Fibroblast of upper back skin (primary cell): Measurements from ENCODE around the gene TMEM92.

Experiments
- DNase-seq: peaks from one replicate; pipeline ENCODE4 v3.0.0-alpha.2; 2013

TMEM92 gene

DNA sequence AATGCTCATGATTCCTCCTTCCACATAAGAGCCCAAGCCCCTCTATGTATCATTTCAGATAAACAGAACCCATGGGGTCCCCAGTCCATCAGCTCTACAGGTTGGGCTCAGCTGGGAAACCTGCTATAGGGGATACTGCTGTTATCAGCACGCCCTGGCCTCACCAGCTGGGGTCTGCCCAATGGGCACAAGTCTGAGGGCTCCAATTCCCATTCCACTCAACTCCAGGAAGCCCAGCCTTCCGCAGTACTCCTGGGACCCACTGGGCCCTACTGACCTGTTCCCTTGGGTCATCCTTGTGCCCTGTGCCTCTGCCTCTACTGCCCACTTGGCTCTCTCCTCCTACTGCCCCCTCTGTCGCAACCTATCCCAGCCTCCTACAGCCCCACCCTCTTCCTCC is 55.5 kb downstream of the TMEM92 start:
- DNase-seq = no peak

DNA sequence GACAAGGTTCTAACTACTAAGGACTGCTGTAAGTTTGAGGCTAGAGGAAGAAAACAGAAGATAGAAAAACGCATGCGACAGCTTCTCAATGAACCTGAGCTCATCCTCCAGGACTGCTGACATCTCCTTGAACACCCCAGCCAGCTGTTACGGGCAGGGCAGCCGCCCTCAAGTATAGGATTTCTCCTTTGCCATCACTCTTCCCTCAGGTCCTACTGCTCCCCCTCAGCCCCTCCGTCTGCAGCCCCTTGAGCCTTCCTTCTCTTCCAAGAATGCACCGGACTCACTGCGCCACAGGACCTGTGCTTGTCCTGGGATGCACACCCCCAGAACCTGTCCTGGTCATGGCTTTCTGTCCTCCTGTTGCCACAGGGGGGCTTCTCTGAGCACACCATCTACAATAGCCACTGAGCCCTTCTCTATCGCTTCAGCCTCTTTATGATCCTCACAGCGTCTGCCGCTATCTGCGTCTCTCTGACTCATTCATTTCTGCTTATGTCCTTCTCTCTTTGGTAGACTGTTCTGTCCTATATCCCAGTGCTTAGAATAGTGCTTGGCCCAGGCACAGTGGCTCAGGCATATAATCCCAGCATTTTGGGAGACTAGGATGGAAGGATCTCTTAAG is 56.0 kb downstream of the TMEM92 start:
- DNase-seq = no peak
